Keratinocyte (primary cell): ENCODE measurements around the gene MAZ. TPM values are rescaled to one million over a fixed set of nuclear protein-coding genes. Genes with fewer than 3 reads are reported as not detected.

ENCODE experiments used
- DNase-seq: peaks from one replicate; pipeline ENCODE4 v3.0.0-alpha.2; 2011; ENCODE audit warnings: low read depth, missing footprints, low spot score
- FAIRE-seq: peaks from 2 replicates; lab custom pipeline; 2011; peaks lifted over from hg19 to GRCh38; lab: Jason Lieb, UNC
- H2AFZ ChIP-seq: 2 replicates; pipeline ENCODE4 v1.6.0; 2012; ENCODE audit warnings: low read length, control low read depth, inconsistent platforms; ENCODE audit not compliant: control insufficient read depth
- H3K27ac ChIP-seq: 2 replicates; pipeline ENCODE4 v1.5.1; 2011; ENCODE audit warnings: low read length; ENCODE audit not compliant: control insufficient read depth, insufficient read depth
- H3K27me3 ChIP-seq: 3 replicates; pipeline ENCODE4 v1.6.0; 2011; ENCODE audit warnings: low read length; ENCODE audit not compliant: control insufficient read depth, insufficient read depth; ENCODE audit errors: extremely low read depth
- H3K36me3 ChIP-seq, 2 experiments: 2 replicates in 1 of 2; 3 replicates in 1 of 2; pipeline ENCODE4 v1.5.1; 2011; ENCODE audit warnings: low read length in 2 of 2, mild to moderate bottlenecking in 1 of 2; ENCODE audit not compliant: control insufficient read depth in 2 of 2, insufficient read depth in 2 of 2; ENCODE audit errors: extremely low read depth in 1 of 2
- H3K4me1 ChIP-seq: 3 replicates; pipeline ENCODE4 v1.5.1; 2011; ENCODE audit warnings: low read length; ENCODE audit not compliant: control insufficient read depth, insufficient read depth; ENCODE audit errors: extremely low read depth
- H3K4me2 ChIP-seq: 3 replicates; pipeline ENCODE4 v1.6.0; 2011; ENCODE audit warnings: low read depth, low read length; ENCODE audit not compliant: control insufficient read depth, insufficient read depth; ENCODE audit errors: extremely low read depth
- H3K4me3 ChIP-seq, 3 experiments: fragments of 200-600 bp in 1 of 3; sonication (generic) in 1 of 3; 2 replicates in 2 of 3; 3 replicates in 1 of 3; pipeline ENCODE4 v1.5.1; 2011 to 2016; ENCODE audit warnings: low read length in 3 of 3, mild to moderate bottlenecking in 3 of 3, control low read depth in 2 of 3, inconsistent platforms in 1 of 3, low read depth in 1 of 3, mixed read lengths in 1 of 3, mixed run types in 1 of 3, moderate library complexity in 1 of 3; ENCODE audit not compliant: control insufficient read depth in 2 of 3, insufficient read depth in 2 of 3; ENCODE audit errors: extremely low read depth in 1 of 3
- H3K79me2 ChIP-seq: 2 replicates; pipeline ENCODE4 v1.6.0; 2012; ENCODE audit warnings: low read length; ENCODE audit not compliant: control insufficient read depth, insufficient read depth
- H3K9ac ChIP-seq: 3 replicates; pipeline ENCODE4 v1.6.0; 2011; ENCODE audit warnings: low read length; ENCODE audit not compliant: control insufficient read depth, insufficient read depth; ENCODE audit errors: extremely low read depth
- H3K9me1 ChIP-seq: 3 replicates; pipeline ENCODE4 v1.6.0; 2011; ENCODE audit warnings: low read length; ENCODE audit not compliant: control insufficient read depth, insufficient read depth; ENCODE audit errors: extremely low read depth
- H3K9me3 ChIP-seq: 2 replicates; pipeline ENCODE4 v1.5.1; 2012; ENCODE audit warnings: low read depth, low read length; ENCODE audit not compliant: control insufficient read depth
- H4K20me1 ChIP-seq: 3 replicates; pipeline ENCODE4 v1.6.0; 2011; ENCODE audit warnings: low read length; ENCODE audit not compliant: control insufficient read depth, insufficient read depth; ENCODE audit errors: extremely low read depth
- EZH2 ChIP-seq: IDR thresholded peaks from one replicate; pipeline ENCODE4 v1.6.1; 2012; ENCODE audit warnings: inconsistent platforms, mild to moderate bottlenecking, low read length, moderate library complexity
- dilution Hi-C: fragments of 300-500 bp; cut with MboI; formaldehyde crosslinking; loops from one replicate; pipeline ENCODE4 v1.7.0; 2020; ENCODE audit warnings: low sequenced_read_pairs; ENCODE audit not compliant: extremely low pct_ligation_motif_present
- polyA plus RNA-seq, 5 experiments: library from polyadenylated mRNA; depleted of rRNA in 3 of 5; stranded (reverse) in 3 of 5; stranded (forward) in 1 of 5; unstranded in 1 of 5; fragments of >200 nt; gene quantifications; 1 replicate in 1 of 5; 2 replicates in 3 of 5; 3 replicates in 1 of 5; pipeline versions ENCODE4 v1.2.1 to v1.2.3, GENCODE V29; 2011 to 2012; ENCODE audit warnings: missing spikeins in 2 of 5, low read depth in 1 of 5, low replicate concordance in 1 of 5
- TF ChIP-seq, protein P1 (sequence below), 3 experiments: IDR thresholded peaks in 1 of 3; conservative IDR thresholded peaks in 1 of 3; optimal IDR thresholded peaks in 1 of 3; 2 replicates in 2 of 3; 3 replicates in 1 of 3; pipeline versions ENCODE3 to v1.5.1; 2011; ENCODE audit warnings: low read length in 3 of 3, mild to moderate bottlenecking in 3 of 3, moderate library complexity in 2 of 3, control low read depth in 1 of 3, inconsistent platforms in 1 of 3; ENCODE audit not compliant: insufficient read depth in 2 of 3; ENCODE audit errors: extremely low read depth in 1 of 3

The MAZ gene
- polyA plus RNA-seq, 1 donor (not counting 4 experiments of a cell fraction or from before 2014, with no cell fraction given), result 48.5 TPM

DNA sequence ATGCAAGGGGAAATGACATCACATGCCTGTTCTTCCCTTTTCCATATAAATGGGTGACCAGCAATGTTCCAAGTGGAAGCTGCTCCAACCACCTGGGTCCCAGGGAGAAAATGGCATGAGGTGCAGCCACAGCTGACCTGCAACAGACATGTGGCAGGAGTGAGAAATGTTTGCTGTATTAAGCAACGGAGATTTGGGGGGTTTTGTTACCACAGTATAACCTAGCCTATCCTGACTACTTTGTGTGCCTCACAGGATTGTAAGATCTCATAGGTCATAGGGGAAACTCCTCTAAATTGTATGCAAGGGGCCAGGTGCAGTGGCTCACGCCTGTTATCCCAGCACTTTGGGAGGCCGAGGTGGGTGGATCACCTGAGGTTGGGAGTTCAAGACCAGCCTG, 44.7 kb downstream of the MAZ start:
- Histone ChIP-seq H3K4me2 (no peak overlapping the region), H3K9me3 (no peaks in the 10 kb centered on the region), H4K20me1 (no peaks in the 10 kb centered on the region), H3K36me3 (peaks cover 12 to 15% of the 10 kb centered on the region in 2 experiments), H3K27ac (no peak overlapping the region), H3K9ac (no peak overlapping the region), H3K4me3 (no peak overlapping the region), H3K4me1 (no peaks in the 10 kb centered on the region), H3K9me1 (no peaks in the 10 kb centered on the region), H2AFZ (no peak overlapping the region), H3K79me2 (no peaks in the 10 kb centered on the region), H3K27me3 (no peaks in the 10 kb centered on the region)
- TF ChIP-seq, protein P1, sequence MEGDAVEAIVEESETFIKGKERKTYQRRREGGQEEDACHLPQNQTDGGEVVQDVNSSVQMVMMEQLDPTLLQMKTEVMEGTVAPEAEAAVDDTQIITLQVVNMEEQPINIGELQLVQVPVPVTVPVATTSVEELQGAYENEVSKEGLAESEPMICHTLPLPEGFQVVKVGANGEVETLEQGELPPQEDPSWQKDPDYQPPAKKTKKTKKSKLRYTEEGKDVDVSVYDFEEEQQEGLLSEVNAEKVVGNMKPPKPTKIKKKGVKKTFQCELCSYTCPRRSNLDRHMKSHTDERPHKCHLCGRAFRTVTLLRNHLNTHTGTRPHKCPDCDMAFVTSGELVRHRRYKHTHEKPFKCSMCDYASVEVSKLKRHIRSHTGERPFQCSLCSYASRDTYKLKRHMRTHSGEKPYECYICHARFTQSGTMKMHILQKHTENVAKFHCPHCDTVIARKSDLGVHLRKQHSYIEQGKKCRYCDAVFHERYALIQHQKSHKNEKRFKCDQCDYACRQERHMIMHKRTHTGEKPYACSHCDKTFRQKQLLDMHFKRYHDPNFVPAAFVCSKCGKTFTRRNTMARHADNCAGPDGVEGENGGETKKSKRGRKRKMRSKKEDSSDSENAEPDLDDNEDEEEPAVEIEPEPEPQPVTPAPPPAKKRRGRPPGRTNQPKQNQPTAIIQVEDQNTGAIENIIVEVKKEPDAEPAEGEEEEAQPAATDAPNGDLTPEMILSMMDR (optimal IDR thresholded peaks at IDR 0.05 in 1 of 3, IDR thresholded peaks at IDR 0.05 in 1 of 3, conservative IDR thresholded peaks at IDR 0.05 in 1 of 3; ENCODE audit: extremely low read depth in 1 of 3, insufficient read depth in 2 of 3, low read length in 3 of 3), result no peak
- TF ChIP-seq EZH2, result no peak
- no peak for DNase-seq
- no peak for FAIRE-seq
- dilution Hi-C loops, result no loop called here

DNA sequence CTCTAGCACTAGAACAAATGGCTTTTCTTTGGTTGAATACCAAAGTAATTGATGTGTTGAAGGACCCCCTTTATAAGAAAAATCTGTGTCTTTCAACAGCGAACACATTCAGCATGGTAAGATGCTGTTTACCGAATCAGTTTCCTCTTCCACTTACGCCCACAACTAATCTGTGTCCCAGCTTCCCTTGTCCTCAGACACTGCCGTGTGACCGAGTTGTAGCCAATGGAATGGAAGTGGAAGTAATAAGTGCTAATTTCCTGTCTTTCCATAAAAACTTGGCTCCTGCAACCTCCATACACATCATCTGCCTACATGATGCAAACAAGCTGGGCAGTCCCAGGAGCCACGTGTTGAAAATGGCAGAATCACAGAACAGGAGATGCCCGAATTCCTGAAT, 46.3 kb downstream of the MAZ start:
- Histone ChIP-seq H2AFZ (no peak overlapping the region), H4K20me1 (no peaks in the 10 kb centered on the region), H3K9me3 (no peaks in the 10 kb centered on the region), H3K27ac (no peak overlapping the region), H3K4me3 (no peak overlapping the region), H3K9ac (no peak overlapping the region), H3K79me2 (no peaks in the 10 kb centered on the region), H3K9me1 (peaks cover 1% of the 10 kb centered on the region), H3K27me3 (no peaks in the 10 kb centered on the region), H3K4me1 (no peaks in the 10 kb centered on the region), H3K4me2 (no peak overlapping the region), H3K36me3 (peaks cover 2 to 4% of the 10 kb centered on the region in 2 experiments)
- no peak for DNase-seq
- no peak for TF ChIP-seq EZH2
- TF ChIP-seq, protein P1 (optimal IDR thresholded peaks at IDR 0.05 in 1 of 3, IDR thresholded peaks at IDR 0.05 in 1 of 3, conservative IDR thresholded peaks at IDR 0.05 in 1 of 3; ENCODE audit: extremely low read depth in 1 of 3, insufficient read depth in 2 of 3, low read length in 3 of 3), result no peak
- FAIRE-seq, result no peak
- dilution Hi-C loops, result no loop called here
